NB4 (cell line): Measurements from ENCODE around the gene ZNF407.
"Not testable (repeated sequence)": the region's sequence is repeated elsewhere in the genome, so short reads cannot be mapped to it uniquely, and the experiment has no call there.

Source experiments
- DNase-seq: peaks from one replicate; pipeline ENCODE4 v3.0.0; 2010; ENCODE audit warnings: low read depth
- H3K4me3 ChIP-seq: one replicate; pipeline ENCODE4 v1.5.1; 2011; ENCODE audit warnings: mild to moderate bottlenecking, low read depth, low read length, moderate library complexity
- MYC ChIP-seq: IDR thresholded peaks from 2 replicates; pipeline ENCODE4 v1.6.1; 2011; ENCODE audit warnings: low read depth, low read length
- POLR2A ChIP-seq: IDR thresholded peaks from 2 replicates; pipeline ENCODE4 v1.6.1; 2011; ENCODE audit warnings: mild to moderate bottlenecking; ENCODE audit not compliant: insufficient read length; ENCODE audit errors: extremely low read depth
- TF ChIP-seq, protein P1 (sequence below): IDR thresholded peaks from one replicate; pipeline ENCODE4 v1.5.1; 2012; ENCODE audit warnings: low read depth, low read length
- TF ChIP-seq, protein P2 (sequence below): IDR thresholded peaks from 2 replicates; pipeline ENCODE4 v1.6.1; 2011; ENCODE audit warnings: low read depth, low read length

The ZNF407 gene

DNA sequence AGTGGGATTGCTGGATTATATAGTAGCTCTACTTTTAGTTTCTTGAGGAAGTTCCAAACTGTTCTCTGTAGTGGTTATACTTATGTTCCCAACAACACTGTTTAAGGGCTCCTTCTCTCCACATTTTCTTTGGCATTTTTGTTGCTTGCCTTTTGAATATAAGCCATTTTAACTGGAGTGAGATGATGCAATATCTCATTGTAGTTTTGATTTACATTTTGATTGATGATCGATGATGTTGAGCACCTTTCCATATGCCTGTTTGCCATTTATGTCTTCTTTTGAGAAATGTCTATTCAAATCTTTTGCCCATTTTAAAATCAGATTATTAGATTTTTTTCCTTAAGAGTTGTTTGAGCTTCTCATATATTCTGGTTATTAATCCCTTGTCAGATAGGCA lies 368.0 kb downstream of the ZNF407 start:
- no peak for DNase-seq
- H3K4me3 ChIP-seq: no peak overlapping the region

DNA sequence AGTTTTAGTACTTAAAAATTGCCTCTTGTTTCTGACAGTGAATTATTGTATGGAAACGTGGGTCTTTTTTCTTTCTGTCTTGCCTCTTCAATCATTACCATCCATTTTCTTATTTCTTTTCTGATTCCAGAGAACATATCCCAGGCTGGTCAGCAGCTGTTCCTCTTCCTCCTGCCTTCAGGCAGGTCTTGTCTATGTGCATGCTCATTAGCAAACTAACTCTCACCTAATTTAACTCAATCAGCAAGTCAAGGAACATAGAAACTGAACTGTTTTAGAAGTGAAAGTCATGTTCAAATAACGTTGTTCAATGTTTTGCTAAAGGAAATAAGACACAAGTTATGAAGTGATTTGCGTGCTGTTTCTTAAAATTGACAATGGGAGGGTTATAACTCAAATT lies 369.8 kb downstream of the ZNF407 start:
- H3K4me3 ChIP-seq: no peak overlapping the region
- TF ChIP-seq, protein P1, sequence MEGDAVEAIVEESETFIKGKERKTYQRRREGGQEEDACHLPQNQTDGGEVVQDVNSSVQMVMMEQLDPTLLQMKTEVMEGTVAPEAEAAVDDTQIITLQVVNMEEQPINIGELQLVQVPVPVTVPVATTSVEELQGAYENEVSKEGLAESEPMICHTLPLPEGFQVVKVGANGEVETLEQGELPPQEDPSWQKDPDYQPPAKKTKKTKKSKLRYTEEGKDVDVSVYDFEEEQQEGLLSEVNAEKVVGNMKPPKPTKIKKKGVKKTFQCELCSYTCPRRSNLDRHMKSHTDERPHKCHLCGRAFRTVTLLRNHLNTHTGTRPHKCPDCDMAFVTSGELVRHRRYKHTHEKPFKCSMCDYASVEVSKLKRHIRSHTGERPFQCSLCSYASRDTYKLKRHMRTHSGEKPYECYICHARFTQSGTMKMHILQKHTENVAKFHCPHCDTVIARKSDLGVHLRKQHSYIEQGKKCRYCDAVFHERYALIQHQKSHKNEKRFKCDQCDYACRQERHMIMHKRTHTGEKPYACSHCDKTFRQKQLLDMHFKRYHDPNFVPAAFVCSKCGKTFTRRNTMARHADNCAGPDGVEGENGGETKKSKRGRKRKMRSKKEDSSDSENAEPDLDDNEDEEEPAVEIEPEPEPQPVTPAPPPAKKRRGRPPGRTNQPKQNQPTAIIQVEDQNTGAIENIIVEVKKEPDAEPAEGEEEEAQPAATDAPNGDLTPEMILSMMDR: no peak
- TF ChIP-seq, protein P2, sequence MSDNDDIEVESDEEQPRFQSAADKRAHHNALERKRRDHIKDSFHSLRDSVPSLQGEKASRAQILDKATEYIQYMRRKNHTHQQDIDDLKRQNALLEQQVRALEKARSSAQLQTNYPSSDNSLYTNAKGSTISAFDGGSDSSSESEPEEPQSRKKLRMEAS: no peak
- TF ChIP-seq MYC (no peak), POLR2A (no peak)
- DNase-seq: no peak

More for the DNA sequence above, 368.0 kb downstream of the ZNF407 start:
- TF ChIP-seq, protein P1: no peak
- TF ChIP-seq POLR2A (no peak), MYC (no peak)
- TF ChIP-seq, protein P2: no peak

DNA sequence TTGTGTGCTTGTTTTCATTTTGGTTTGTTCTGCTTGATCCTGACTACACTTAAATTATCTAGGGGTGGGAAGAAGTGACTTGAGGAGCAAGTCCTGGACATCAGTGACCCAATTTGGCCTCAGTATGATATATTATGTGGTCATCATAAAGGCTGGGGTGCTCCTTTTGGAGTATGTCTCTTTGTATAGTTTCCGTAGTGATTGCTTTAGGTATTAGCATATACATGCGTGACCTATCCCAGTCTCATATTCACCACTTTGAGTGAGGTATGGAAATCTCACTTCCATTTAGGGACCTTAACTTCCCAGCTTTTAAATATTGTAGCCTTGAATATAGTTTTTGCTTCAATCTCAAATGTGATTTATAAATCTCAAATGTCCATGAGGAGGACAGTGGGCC lies 370.3 kb downstream of the ZNF407 start:
- TF ChIP-seq, protein P2: no peak
- TF ChIP-seq MYC (no peak), POLR2A (no peak)
- TF ChIP-seq, protein P1: no peak
- H3K4me3 ChIP-seq: no peak overlapping the region
- DNase-seq: no peak

DNA sequence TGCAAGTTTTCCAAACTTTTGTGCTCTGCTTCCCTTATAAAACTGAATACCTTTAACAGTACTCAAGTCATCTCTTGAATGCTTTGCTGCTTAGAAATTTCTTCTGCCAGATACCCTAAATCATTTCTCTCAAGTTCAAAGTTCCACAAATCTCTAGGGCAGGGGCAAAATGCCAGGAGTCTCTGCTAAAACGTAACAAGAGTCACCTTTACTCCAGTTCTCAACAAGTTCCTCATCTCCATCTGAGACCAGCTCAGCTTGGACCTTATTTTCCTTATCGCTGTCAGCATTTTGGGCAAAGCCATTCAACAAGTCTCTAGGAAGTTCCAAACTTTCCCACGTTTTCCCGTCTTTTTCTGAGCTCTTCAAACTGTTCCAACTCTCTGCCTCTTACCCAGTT lies 373.7 kb downstream of the ZNF407 start:
- not testable (repeated sequence) for H3K4me3 ChIP-seq, DNase-seq

DNA sequence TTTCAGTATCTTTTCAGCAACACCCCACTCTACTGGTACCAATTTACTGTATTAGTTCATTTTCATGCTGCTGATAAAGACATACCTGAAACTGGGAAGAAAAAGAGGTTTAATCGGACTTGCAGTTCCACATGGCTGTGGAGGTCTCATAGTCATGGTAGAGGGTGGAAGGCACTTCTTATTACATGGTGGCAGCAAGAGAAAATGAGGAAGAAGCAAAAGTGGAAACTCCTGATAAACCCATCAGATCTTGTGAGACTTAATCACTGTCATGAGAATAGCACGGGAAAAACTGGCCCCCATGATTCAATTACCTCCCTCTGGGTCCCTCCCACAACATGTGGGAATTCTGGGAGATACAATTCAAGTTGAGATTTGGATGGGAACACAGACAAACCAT lies 374.1 kb downstream of the ZNF407 start:
- not testable (repeated sequence) for H3K4me3 ChIP-seq, DNase-seq

DNA sequence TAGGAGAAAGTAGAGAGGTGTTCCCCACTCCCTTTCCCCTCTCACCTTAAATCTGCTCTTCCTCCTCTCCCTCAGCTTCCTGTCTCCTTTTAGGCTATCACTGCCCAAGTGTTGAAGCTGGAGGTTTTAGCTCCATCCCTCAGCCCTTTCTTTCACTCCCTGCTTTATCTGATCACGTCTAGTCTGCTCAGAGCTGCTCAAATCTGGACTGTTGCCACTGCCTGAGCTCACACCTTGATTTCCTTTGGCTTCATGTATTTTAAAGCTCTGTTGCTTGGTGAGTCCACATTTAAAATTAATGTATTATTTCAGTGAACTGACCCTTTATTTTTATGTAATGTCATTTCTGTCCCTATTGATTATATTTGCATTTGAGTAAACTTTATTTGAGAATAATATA lies 374.7 kb downstream of the ZNF407 start:
- TF ChIP-seq POLR2A (no peak), MYC (no peak)
- TF ChIP-seq, protein P1: no peak
- TF ChIP-seq, protein P2: no peak
- no peak for DNase-seq
- H3K4me3 ChIP-seq: no peak overlapping the region

DNA sequence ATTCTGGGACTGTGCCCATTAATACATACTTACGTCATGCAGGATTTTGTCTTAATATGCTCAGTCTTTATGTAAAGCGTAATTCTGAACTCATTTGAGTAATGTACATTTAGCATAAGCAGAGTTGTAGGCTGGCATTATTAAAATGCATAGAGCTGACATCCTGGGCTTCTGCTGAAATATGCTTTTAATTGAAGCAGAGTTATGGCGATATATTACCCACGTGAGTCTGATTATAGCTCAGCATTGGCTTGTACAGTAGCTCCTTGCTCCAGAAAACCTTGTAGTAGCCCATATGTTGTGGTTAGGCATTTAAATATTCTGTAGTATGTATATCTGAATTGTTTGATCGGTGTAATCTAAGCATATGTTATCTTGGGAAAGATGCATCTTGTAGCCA lies 377.3 kb downstream of the ZNF407 start:
- no peak overlapping the region for H3K4me3 ChIP-seq
- TF ChIP-seq, protein P1: no peak
- TF ChIP-seq MYC (no peak), POLR2A (no peak)
- TF ChIP-seq, protein P2: no peak
- no peak for DNase-seq
